HCT116 (cell line): ENCODE results near the gene FAM181A. TPM values are rescaled to one million over a fixed set of nuclear protein-coding genes. Genes with fewer than 3 reads are reported as not detected.

Experiments
- ATAC-seq: fragments of 200-7000 bp; cut with Tn5 transposase; 2 replicates; pipeline ENCODE4 v1.9.1; 2020; ENCODE audit warnings: mild to moderate bottlenecking, moderate library complexity
- BruUV-seq: library from RNA; stranded (reverse); fragments of 400-500 nt; replicated peaks from 2 replicates; lab custom pipeline; 2021; lab: Mats Ljungman, UMichigan
- CTCF ChIA-PET: fragments of 300-600 bp; sonication (Branson Sonifier 250); formaldehyde crosslinking; loops from one replicate; lab custom pipeline; 2021; ENCODE audit warnings: antibody characterized with exemption; lab: Charles Lee
- POLR2A ChIA-PET: fragments of 300-600, 350-600 bp; sonication (Branson Sonifier 250); formaldehyde crosslinking; loops from one replicate; lab custom pipeline; 2021; ENCODE audit warnings: antibody characterized with exemption; lab: Charles Lee
- RAD21 ChIA-PET, 2 experiments: fragments of 300-600 bp; sonication (Branson Sonifier 250); formaldehyde crosslinking; loops; one replicate each; lab custom pipeline; 2023; ENCODE audit warnings: low total read pairs in 2 of 2; ENCODE audit not compliant: uncharacterized antibody in 2 of 2, unreplicated experiment in 2 of 2, low non-redundant PET in 1 of 2; lab: Charles Lee
- DNase-seq: peaks from one replicate; pipeline ENCODE4 v3.0.0-alpha.2; 2010; ENCODE audit warnings: low read depth, low spot score
- H2AFZ ChIP-seq: fragments of 200-600 bp; shearing (Covaris generic), sonication (generic); 2 replicates; pipeline ENCODE4 v1.6.1; 2017; ENCODE audit warnings: low read depth, mixed run types, mixed read lengths, antibody characterized with exemption, low read length; ENCODE audit not compliant: poor library complexity, severe bottlenecking
- H3K27ac ChIP-seq: 2 replicates; pipeline ENCODE4 v1.5.1; 2012; ENCODE audit warnings: low read depth, low read length
- H3K27me3 ChIP-seq: fragments of 200-600 bp; sonication (generic); 2 replicates; pipeline ENCODE4 v1.6.1; 2016; ENCODE audit warnings: mixed run types, low read length, mixed read lengths; ENCODE audit not compliant: insufficient read depth
- H3K36me3 ChIP-seq, 2 experiments: fragments of 200-500 bp in 1 of 2; fragments of 200-600 bp in 1 of 2; sonication (Bioruptor generic) in 1 of 2; sonication (generic) in 1 of 2; 2 replicates each; pipeline versions ENCODE4 v1.5.1 to v1.6.1; 2014 to 2016; ENCODE audit warnings: low read length in 2 of 2, inconsistent platforms in 1 of 2, mixed read lengths in 1 of 2, mixed run types in 1 of 2; ENCODE audit not compliant: insufficient read depth in 2 of 2, control insufficient read depth in 1 of 2
- H3K4me1 ChIP-seq, 2 experiments: fragments of 200-600 bp in 1 of 2; sonication (generic) in 1 of 2; 2 replicates each; pipeline versions ENCODE4 v1.5.1 to v1.6.1; 2012 to 2017; ENCODE audit warnings: low read length in 2 of 2, inconsistent platforms in 1 of 2, mild to moderate bottlenecking in 1 of 2, mixed read lengths in 1 of 2, mixed run types in 1 of 2, moderate library complexity in 1 of 2; ENCODE audit not compliant: insufficient read depth in 2 of 2, control insufficient read depth in 1 of 2
- H3K4me2 ChIP-seq: fragments of 200-600 bp; sonication (generic); 2 replicates; pipeline ENCODE4 v1.6.1; 2017; ENCODE audit warnings: mixed run types, low read length, mixed read lengths
- H3K4me3 ChIP-seq, 2 experiments: fragments of 200-600 bp in 1 of 2; sonication (generic) in 1 of 2; replicated peaks in 1 of 2; 2 replicates each; pipeline ENCODE4 v1.5.1; 2011 to 2016; ENCODE audit warnings: low read length in 2 of 2, control low read depth in 1 of 2, low read depth in 1 of 2, mild to moderate bottlenecking in 1 of 2, mixed read lengths in 1 of 2, mixed run types in 1 of 2
- H3K79me2 ChIP-seq: fragments of 200-600 bp; sonication (generic); 2 replicates; pipeline ENCODE4 v1.6.1; 2017; ENCODE audit warnings: mild to moderate bottlenecking, mixed run types, low read length, moderate library complexity, mixed read lengths; ENCODE audit not compliant: insufficient read depth
- H3K9ac ChIP-seq: fragments of 200-600 bp; sonication (generic); 2 replicates; pipeline ENCODE4 v1.6.1; 2016; ENCODE audit warnings: low read length, mixed read lengths
- H3K9me2 ChIP-seq: fragments of 200-600 bp; sonication (generic), shearing (Covaris generic); 2 replicates; pipeline ENCODE4 v1.6.1; 2017; ENCODE audit warnings: mixed run types, mild to moderate bottlenecking, moderate library complexity; ENCODE audit not compliant: insufficient read depth
- H3K9me3 ChIP-seq, 2 experiments: fragments of 200-500 bp in 1 of 2; fragments of 200-600 bp in 1 of 2; sonication (Bioruptor generic) in 1 of 2; sonication (generic) in 1 of 2; 2 replicates each; pipeline ENCODE4 v1.6.1; 2014 to 2017; ENCODE audit warnings: low read length in 2 of 2, mixed read lengths in 2 of 2, inconsistent platforms in 1 of 2, low read depth in 1 of 2, mild to moderate bottlenecking in 1 of 2, mixed run types in 1 of 2, moderate library complexity in 1 of 2; ENCODE audit not compliant: control insufficient read depth in 1 of 2, insufficient read depth in 1 of 2
- H4K20me1 ChIP-seq: fragments of 200-600 bp; sonication (generic), shearing (Covaris generic); 2 replicates; pipeline ENCODE4 v1.6.1; 2017; ENCODE audit warnings: mixed run types, mild to moderate bottlenecking, moderate library complexity; ENCODE audit not compliant: insufficient read depth
- ATF3 ChIP-seq: IDR thresholded peaks from 2 replicates; pipeline ENCODE4 v1.6.1; 2012
- CBX3 ChIP-seq: IDR thresholded peaks from 2 replicates; pipeline ENCODE4 v1.6.1; 2012; ENCODE audit warnings: low read depth
- CEBPB ChIP-seq: IDR thresholded peaks from 2 replicates; pipeline ENCODE4 v1.6.1; 2012; ENCODE audit warnings: low read depth
- CTCF ChIP-seq, 3 experiments: fragments of 200-600 bp in 1 of 3; sonication (generic) in 1 of 3; IDR thresholded peaks in 2 of 3; conservative IDR thresholded peaks in 1 of 3; 2 replicates each; pipeline ENCODE4 v1.5.1; 2012 to 2017; ENCODE audit warnings: low read depth in 2 of 3, low read length in 2 of 3, antibody characterized with exemption in 1 of 3, borderline replicate concordance in 1 of 3, control low read depth in 1 of 3, mild to moderate bottlenecking in 1 of 3, mixed read lengths in 1 of 3, mixed run types in 1 of 3, moderate library complexity in 1 of 3; ENCODE audit not compliant: insufficient read depth in 1 of 3
- EGR1 ChIP-seq: IDR thresholded peaks from 2 replicates; pipeline ENCODE4 v1.6.1; 2012; ENCODE audit warnings: low read depth
- EZH2 ChIP-seq: fragments of 200-600 bp; sonication (generic); IDR thresholded peaks from 2 replicates; pipeline ENCODE4 v1.6.1; 2017; ENCODE audit warnings: antibody characterized with exemption, mixed run types
- EZH2phosphoT487 ChIP-seq: fragments of 200-600 bp; IDR thresholded peaks from 2 replicates; pipeline ENCODE4 v1.6.1; 2018; ENCODE audit warnings: antibody characterized with exemption, borderline replicate concordance
- JUND ChIP-seq: IDR thresholded peaks from 2 replicates; pipeline ENCODE4 v1.6.1; 2012
- POLR2AphosphoS5 ChIP-seq: IDR thresholded peaks from 2 replicates; pipeline ENCODE4 v1.6.1; 2011; ENCODE audit warnings: mild to moderate bottlenecking, low read depth, low read length, moderate library complexity
- RAD21 ChIP-seq: IDR thresholded peaks from 2 replicates; pipeline ENCODE4 v1.6.1; 2012; ENCODE audit warnings: low read depth, mild to moderate bottlenecking
- REST ChIP-seq: IDR thresholded peaks from 2 replicates; pipeline ENCODE4 v1.6.1; 2012; ENCODE audit warnings: low read depth
- SRF ChIP-seq: IDR thresholded peaks from 2 replicates; pipeline ENCODE4 v1.6.1; 2012; ENCODE audit warnings: low read depth
- TCF7L2 ChIP-seq: IDR thresholded peaks from 2 replicates; pipeline ENCODE4 v1.7.0; 2011; ENCODE audit warnings: borderline replicate concordance, inconsistent platforms; ENCODE audit not compliant: insufficient read depth, insufficient read length; ENCODE audit errors: extremely low read depth
- ZBTB33 ChIP-seq: IDR thresholded peaks from 2 replicates; pipeline ENCODE4 v1.6.1; 2011; ENCODE audit warnings: mild to moderate bottlenecking, low read length, moderate library complexity; ENCODE audit not compliant: insufficient replicate concordance; ENCODE audit errors: extremely low read depth
- ZFX ChIP-seq: fragments of 450-650 bp; IDR thresholded peaks from 2 replicates; pipeline ENCODE4 v1.6.1; 2017
- ZNF274 ChIP-seq: fragments of 200-500 bp; sonication (Bioruptor generic); IDR thresholded peaks from 2 replicates; pipeline ENCODE4 v1.6.1; 2014; ENCODE audit warnings: mild to moderate bottlenecking, low read depth, low read length, inconsistent platforms
- intact Hi-C: fragments of 100-400 bp; cut with micrococcal nuclease; formaldehyde crosslinking; loops from 2 replicates; pipeline ENCODE4 v1.10.0; 2022
- total RNA-seq: library from RNA; stranded (reverse); gene quantifications from one replicate; pipeline ENCODE4 v1.2.1, GENCODE V29; 2021; ENCODE audit not compliant: unreplicated experiment

FAM181A gene
- total RNA-seq, 1 experiment from 2014 or later = not detected

DNA sequence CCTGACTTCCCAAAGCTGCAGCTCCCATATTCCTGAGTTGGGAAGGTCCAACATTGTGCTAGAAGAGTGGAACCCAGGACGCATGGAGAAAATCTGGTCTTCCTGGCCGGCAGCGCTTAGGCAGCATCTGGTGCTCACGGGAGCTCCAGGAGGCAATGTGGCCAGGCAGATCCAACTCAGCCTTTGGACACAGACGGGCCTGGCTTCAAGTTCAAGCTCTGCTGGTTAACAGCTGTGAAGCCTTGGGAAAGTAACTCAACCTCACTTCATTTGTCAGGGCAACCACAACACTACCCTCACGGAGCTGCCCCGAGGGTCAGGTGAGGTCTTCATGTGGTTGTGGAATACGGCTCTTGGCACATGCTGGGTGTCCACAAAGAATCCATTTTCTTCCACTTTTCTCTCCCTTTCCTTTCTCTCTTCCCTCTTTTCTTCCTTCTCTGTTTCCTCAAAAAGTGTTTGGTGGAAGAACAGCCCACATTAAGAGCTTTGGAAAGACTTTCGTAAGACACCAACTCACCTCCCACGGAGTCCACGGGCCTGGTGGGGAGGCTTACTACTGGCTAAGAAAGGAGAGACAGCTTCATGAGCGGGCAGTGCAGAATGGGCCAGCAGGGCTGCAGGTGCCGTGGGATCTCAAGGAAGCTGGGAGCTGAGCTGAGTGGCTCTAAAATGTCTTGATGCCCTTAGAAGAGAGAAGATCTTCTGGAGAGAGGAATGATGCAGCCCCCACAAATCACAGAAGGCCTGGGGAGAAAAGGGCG is 2.4 kb upstream of the FAM181A start (continued):
- no peak for TF ChIP-seq ZBTB33
- TF ChIP-seq, all 23 proteins: peak for 0

DNA sequence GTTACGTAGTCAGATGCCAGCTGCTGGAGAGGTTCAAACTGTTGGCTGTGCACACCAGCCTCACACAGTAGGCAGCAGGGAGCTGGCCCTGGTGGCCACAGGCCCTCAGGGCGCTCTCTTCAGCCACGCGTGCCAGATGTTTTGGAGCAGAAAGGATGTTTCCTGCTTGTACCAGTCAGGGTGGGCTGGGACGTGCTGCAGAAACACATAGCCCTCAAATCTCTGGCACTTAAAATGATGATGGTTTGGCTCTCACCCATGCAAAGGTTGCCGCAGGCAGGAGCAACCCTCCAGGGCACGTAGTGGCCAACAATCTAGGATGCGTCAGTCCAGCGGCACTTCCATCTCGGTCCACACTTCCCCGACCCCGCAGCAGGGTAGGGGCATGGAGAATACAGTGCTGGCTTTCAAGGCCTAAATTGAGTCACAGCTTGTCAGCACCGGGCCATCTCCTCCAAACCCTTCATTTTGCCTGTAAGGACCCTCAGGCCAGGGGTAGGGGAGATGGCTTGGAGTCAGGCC is 1.7 kb upstream of the FAM181A start:
- H3K4me2 ChIP-seq = no peak overlapping the region
- POLR2A ChIA-PET = no interaction called here
- no peak overlapping the region for H3K27ac ChIP-seq
- no peaks in the 10 kb centered on the region for H3K9me2 ChIP-seq
- ATAC-seq = no peak
- no peak overlapping the region for H3K4me3 ChIP-seq
- no peaks in the 10 kb centered on the region for H3K27me3 ChIP-seq
- intact Hi-C loops = no loop called here
- TF ChIP-seq ATF3 = no peak
- no peak for TF ChIP-seq RAD21
- no peak for TF ChIP-seq ZNF274
- no peak for TF ChIP-seq EZH2phosphoT487
- no peak for TF ChIP-seq CBX3
- TF ChIP-seq JUND = no peak
- TF ChIP-seq TCF7L2 = no peak
- TF ChIP-seq POLR2AphosphoS5 = no peak
- no peak for TF ChIP-seq ZFX
- TF ChIP-seq CEBPB = no peak
- no peak for TF ChIP-seq EZH2
- no peak for TF ChIP-seq EGR1
- no peak for TF ChIP-seq REST
- no peak for TF ChIP-seq CTCF (IDR thresholded peaks at IDR 0.05 in 2 of 3, conservative IDR thresholded peaks at IDR 0.05 in 1 of 3; ENCODE audit: borderline replicate concordance in 1 of 3, insufficient read depth in 1 of 3, low read depth in 2 of 3, low read length in 2 of 3)
- TF ChIP-seq SRF = no peak
- H3K79me2 ChIP-seq = no peaks in the 10 kb centered on the region
- DNase-seq = no peak
- RAD21 ChIA-PET = no interaction called here
- no peak overlapping the region for H3K9ac ChIP-seq
- H3K4me1 ChIP-seq = no peaks in the 10 kb centered on the region
- no TSS peak for BruUV-seq
- H3K36me3 ChIP-seq = no peaks in the 10 kb centered on the region
- H3K9me3 ChIP-seq = no peaks in the 10 kb centered on the region
- CTCF ChIA-PET = interaction anchor here (3.7 kb wide), 1 partner anchor 15 kb away, joined by 18 read pairs; no protein-coding TSS in a partner anchor
- H2AFZ ChIP-seq = no peak overlapping the region
- H4K20me1 ChIP-seq = no peaks in the 10 kb centered on the region
